ENCODE data around the gene HCFC1R1. TPM values are rescaled to one million over a fixed set of nuclear protein-coding genes. Genes with fewer than 3 reads are reported as not detected.

The HCFC1R1 gene
- total and polyA plus RNA-seq, 2 experiments from 2014 or later = 30.2 to 192 TPM

- Mint-ChIP-seq H3K27ac (no peak overlapping the region), H3K36me3 (ENCODE audit: low read depth) (peaks cover 20% of the 10 kb centered on the region), H3K27me3 (ENCODE audit: insufficient read depth, low read depth, poor library complexity) (peaks cover 18% of the 10 kb centered on the region), H3K9me3 (peaks cover 7% of the 10 kb centered on the region; the same call in 2 of the 3 replicates), H3K4me3 (no peak overlapping the region), H3K4me1 (peaks cover 25% of the 10 kb centered on the region)
- no peak for DNase-seq (ENCODE audit: low spot score)
- Histone ChIP-seq H3K4me3 (no peak overlapping the region), H3K27me3 (ENCODE audit: insufficient read depth) (peaks cover 17% of the 10 kb centered on the region), H3K79me2 (replicated peaks; ENCODE audit: insufficient read depth) (peaks cover 5% of the 10 kb centered on the region), H3K36me3 (ENCODE audit: insufficient read depth) (no peaks in the 10 kb centered on the region), H4K20me1 (replicated peaks; ENCODE audit: insufficient read depth) (peaks cover 4% of the 10 kb centered on the region), H3K27ac (ENCODE audit: low read depth) (no peak overlapping the region), H2AFZ (no peak overlapping the region), H3K9me2 (ENCODE audit: insufficient read depth) (no peaks in the 10 kb centered on the region), H3K4me1 (ENCODE audit: insufficient read depth) (peaks cover 20% of the 10 kb centered on the region; the same call in 1 of the 2 replicates), H3K4me2 (no peak overlapping the region), H3F3A (replicated peaks; ENCODE audit: low read depth) (peaks cover 11% of the 10 kb centered on the region; the same call in 1 of the 2 replicates)
- no peak for TF ChIP-seq NANOG (IDR thresholded peaks at IDR 0.05; ENCODE audit: borderline replicate concordance)
- TF ChIP-seq ZNF331 (CRISPR knock-in tag; IDR thresholded peaks at IDR 0.05; ENCODE audit: low read depth) = no peak
- no peak for ATAC-seq
Observed at GRCh38 chr16:3042376-3042775, 18.6 kb upstream of the HCFC1R1 start.

DNA sequence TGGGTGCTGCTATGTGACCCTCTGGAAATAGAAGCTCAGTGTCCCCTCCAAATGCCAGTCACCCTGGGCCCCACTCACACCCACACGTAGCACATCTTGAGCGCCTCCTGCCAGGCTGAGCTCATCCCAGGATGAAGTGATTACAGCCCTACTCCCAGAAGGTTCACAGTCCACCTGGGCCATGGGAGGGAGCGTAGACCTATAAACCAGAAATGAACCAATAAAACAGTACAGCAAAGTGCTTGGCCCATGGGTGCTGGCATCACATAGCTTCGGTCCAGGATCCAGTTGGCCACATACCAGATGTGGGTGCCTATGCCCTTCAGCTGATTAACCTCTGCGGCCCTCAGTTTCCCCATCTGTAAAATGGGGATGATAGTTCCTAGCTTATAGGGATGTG lies 15.2 kb upstream of the HCFC1R1 start:
- peaks cover 4% of the 10 kb centered on the region; the same call in 1 of the 3 replicates for H3K9me3 Mint-ChIP-seq
- Histone ChIP-seq H3K4me3 (no peak overlapping the region), H2AFZ (no peak overlapping the region), H3K27me3 (ENCODE audit: insufficient read depth) (peaks cover 2% of the 10 kb centered on the region; the same call in 1 of the 2 replicates), H3K4me1 (ENCODE audit: insufficient read depth) (peaks cover 21% of the 10 kb centered on the region; the same call in 1 of the 2 replicates), H4K20me1 (replicated peaks; ENCODE audit: insufficient read depth) (peaks cover 3% of the 10 kb centered on the region; the same call in 1 of the 2 replicates), H3K27ac (ENCODE audit: low read depth) (no peak overlapping the region), H3K79me2 (replicated peaks; ENCODE audit: insufficient read depth) (no peaks in the 10 kb centered on the region; the same call in 1 of the 2 replicates), H3K4me2 (peak overlapping the region; percentile 65), H3F3A (replicated peaks; ENCODE audit: low read depth) (peaks cover 14% of the 10 kb centered on the region; the same call in 1 of the 2 replicates), H3K36me3 (ENCODE audit: insufficient read depth) (no peaks in the 10 kb centered on the region), H3K9me2 (ENCODE audit: insufficient read depth) (no peaks in the 10 kb centered on the region)
- peaks cover 14% of the 10 kb centered on the region for H3K36me3 Mint-ChIP-seq (ENCODE audit: low read depth)
- no peak for DNase-seq (ENCODE audit: low spot score)
- H3K27me3 Mint-ChIP-seq (ENCODE audit: insufficient read depth, low read depth, poor library complexity) = peaks cover 14% of the 10 kb centered on the region
- H3K4me3 Mint-ChIP-seq = no peak overlapping the region
- TF ChIP-seq EZH2 (IDR thresholded peaks at IDR 0.05; ENCODE audit: low read depth, unreplicated experiment) (no peak), POLR2AphosphoS5 (IDR thresholded peaks at IDR 0.05; ENCODE audit: low read depth) (no peak), REST (IDR thresholded peaks at IDR 0.05; ENCODE audit: unreplicated experiment) (no peak)
- TF ChIP-seq, protein P1, sequence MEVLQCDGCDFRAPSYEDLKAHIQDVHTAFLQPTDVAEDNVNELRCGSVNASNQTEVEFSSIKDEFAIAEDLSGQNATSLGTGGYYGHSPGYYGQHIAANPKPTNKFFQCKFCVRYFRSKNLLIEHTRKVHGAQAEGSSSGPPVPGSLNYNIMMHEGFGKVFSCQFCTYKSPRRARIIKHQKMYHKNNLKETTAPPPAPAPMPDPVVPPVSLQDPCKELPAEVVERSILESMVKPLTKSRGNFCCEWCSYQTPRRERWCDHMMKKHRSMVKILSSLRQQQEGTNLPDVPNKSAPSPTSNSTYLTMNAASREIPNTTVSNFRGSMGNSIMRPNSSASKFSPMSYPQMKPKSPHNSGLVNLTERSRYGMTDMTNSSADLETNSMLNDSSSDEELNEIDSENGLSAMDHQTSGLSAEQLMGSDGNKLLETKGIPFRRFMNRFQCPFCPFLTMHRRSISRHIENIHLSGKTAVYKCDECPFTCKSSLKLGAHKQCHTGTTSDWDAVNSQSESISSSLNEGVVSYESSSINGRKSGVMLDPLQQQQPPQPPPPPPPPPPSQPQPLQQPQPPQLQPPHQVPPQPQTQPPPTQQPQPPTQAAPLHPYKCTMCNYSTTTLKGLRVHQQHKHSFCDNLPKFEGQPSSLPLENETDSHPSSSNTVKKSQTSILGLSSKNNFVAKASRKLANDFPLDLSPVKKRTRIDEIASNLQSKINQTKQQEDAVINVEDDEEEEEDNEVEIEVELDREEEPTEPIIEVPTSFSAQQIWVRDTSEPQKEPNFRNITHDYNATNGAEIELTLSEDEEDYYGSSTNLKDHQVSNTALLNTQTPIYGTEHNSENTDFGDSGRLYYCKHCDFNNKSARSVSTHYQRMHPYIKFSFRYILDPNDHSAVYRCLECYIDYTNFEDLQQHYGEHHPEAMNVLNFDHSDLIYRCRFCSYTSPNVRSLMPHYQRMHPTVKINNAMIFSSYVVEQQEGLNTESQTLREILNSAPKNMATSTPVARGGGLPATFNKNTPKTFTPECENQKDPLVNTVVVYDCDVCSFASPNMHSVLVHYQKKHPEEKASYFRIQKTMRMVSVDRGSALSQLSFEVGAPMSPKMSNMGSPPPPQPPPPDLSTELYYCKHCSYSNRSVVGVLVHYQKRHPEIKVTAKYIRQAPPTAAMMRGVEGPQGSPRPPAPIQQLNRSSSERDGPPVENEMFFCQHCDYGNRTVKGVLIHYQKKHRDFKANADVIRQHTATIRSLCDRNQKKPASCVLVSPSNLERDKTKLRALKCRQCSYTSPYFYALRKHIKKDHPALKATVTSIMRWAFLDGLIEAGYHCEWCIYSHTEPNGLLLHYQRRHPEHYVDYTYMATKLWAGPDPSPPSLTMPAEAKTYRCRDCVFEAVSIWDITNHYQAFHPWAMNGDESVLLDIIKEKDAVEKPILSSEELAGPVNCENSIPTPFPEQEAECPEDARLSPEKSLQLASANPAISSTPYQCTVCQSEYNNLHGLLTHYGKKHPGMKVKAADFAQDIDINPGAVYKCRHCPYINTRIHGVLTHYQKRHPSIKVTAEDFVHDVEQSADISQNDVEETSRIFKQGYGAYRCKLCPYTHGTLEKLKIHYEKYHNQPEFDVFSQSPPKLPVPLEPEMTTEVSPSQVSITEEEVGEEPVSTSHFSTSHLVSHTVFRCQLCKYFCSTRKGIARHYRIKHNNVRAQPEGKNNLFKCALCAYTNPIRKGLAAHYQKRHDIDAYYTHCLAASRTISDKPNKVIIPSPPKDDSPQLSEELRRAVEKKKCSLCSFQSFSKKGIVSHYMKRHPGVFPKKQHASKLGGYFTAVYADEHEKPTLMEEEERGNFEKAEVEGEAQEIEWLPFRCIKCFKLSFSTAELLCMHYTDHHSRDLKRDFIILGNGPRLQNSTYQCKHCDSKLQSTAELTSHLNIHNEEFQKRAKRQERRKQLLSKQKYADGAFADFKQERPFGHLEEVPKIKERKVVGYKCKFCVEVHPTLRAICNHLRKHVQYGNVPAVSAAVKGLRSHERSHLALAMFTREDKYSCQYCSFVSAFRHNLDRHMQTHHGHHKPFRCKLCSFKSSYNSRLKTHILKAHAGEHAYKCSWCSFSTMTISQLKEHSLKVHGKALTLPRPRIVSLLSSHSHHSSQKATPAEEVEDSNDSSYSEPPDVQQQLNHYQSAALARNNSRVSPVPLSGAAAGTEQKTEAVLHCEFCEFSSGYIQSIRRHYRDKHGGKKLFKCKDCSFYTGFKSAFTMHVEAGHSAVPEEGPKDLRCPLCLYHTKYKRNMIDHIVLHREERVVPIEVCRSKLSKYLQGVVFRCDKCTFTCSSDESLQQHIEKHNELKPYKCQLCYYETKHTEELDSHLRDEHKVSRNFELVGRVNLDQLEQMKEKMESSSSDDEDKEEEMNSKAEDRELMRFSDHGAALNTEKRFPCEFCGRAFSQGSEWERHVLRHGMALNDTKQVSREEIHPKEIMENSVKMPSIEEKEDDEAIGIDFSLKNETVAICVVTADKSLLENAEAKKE (CRISPR knock-in tag; IDR thresholded peaks at IDR 0.05) = no peak
- peaks cover 22% of the 10 kb centered on the region for H3K4me1 Mint-ChIP-seq
- H3K27ac Mint-ChIP-seq = no peak overlapping the region
- ATAC-seq = no peak

Measured in GM23338 (cell line).